Measurements from ENCODE around the gene SORD. TPM values are rescaled to one million over a fixed set of nuclear protein-coding genes. Genes with fewer than 3 reads are reported as not detected.

Gene SORD
- total RNA-seq, 2 donors from 2014 or later: 9.3 to 18.1 TPM

- Histone ChIP-seq H3K4me3 (no peak overlapping the region), H3K27ac (no peak overlapping the region), H3K36me3 (replicated peaks in 1 of 2; ENCODE audit: insufficient read depth in 1 of 2, low read depth in 2 of 2) (no peaks in the 10 kb centered on the region), H3K4me1 (peaks cover 41% of the 10 kb centered on the region), H3K9me3 (no peaks in the 10 kb centered on the region), H3K27me3 (peaks cover 0 to 34% of the 10 kb centered on the region in 2 donors)
- TF ChIP-seq, protein P1, sequence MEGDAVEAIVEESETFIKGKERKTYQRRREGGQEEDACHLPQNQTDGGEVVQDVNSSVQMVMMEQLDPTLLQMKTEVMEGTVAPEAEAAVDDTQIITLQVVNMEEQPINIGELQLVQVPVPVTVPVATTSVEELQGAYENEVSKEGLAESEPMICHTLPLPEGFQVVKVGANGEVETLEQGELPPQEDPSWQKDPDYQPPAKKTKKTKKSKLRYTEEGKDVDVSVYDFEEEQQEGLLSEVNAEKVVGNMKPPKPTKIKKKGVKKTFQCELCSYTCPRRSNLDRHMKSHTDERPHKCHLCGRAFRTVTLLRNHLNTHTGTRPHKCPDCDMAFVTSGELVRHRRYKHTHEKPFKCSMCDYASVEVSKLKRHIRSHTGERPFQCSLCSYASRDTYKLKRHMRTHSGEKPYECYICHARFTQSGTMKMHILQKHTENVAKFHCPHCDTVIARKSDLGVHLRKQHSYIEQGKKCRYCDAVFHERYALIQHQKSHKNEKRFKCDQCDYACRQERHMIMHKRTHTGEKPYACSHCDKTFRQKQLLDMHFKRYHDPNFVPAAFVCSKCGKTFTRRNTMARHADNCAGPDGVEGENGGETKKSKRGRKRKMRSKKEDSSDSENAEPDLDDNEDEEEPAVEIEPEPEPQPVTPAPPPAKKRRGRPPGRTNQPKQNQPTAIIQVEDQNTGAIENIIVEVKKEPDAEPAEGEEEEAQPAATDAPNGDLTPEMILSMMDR (IDR thresholded peaks at IDR 0.05): no peak
- TF ChIP-seq POLR2A (IDR thresholded peaks at IDR 0.05): no peak
- DNase-seq (no peak), ATAC-seq (no peak)
- WGBS, 2 donors: 16 to 28% methylated on average over 30 to 64 of the region's 65 CpGs
- intact Hi-C loops (cut with DNase I): no loop called here
Measured at GRCh38 chr15:45116482-45117307, 93.7 kb downstream of the SORD start.

DNA sequence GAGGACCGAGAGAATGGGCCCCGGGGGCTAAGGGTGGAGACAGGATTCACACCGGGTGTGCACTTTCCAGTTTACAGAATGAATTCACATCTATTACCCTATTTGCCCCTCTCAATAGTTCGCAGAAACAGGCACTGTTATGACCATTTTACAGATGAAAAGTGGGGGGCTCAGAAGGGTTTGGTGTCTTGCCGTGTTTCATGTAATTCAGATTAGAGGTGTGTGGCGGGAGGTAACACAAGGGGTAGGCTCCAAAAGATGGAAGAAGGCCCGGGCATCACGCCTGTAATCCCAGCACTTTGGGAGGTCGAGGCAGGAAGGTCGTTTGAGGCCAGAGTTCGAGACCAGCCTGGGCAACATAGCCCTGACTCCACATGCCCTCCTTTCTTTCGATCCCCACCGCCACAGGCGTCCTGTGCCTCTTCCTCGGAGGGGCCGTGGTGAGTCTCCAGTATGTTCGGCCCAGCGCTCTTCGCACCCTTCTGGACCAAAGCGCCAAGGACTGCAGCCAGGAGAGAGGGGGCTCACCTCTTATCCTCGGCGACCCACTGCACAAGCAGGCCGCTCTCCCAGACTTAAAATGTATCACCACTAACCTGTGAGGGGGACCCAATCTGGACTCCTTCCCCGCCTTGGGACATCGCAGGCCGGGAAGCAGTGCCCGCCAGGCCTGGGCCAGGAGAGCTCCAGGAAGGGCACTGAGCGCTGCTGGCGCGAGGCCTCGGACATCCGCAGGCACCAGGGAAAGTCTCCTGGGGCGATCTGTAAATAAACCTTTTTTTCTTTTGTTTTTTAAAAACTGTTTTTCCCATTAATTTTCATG lies 94.5 kb downstream of the SORD start:
- H3K27me3 ChIP-seq: peaks cover 0 to 26% of the 10 kb centered on the region in 2 donors
- no peaks in the 10 kb centered on the region for H3K9me3 ChIP-seq
- no peak overlapping the region for H3K27ac ChIP-seq
- DNase-seq: no peak
- WGBS, 2 donors: 35 to 37% methylated on average over 27 to 32 of the region's 33 CpGs
- no peaks in the 10 kb centered on the region for H3K36me3 ChIP-seq (replicated peaks in 1 of 2; ENCODE audit: insufficient read depth in 1 of 2, low read depth in 2 of 2)
- TF ChIP-seq, protein P1 (IDR thresholded peaks at IDR 0.05): no peak
- TF ChIP-seq POLR2A (IDR thresholded peaks at IDR 0.05): no peak
- intact Hi-C loops (cut with DNase I): no loop called here
- no peak overlapping the region for H3K4me3 ChIP-seq
- peak; percentile 30 for ATAC-seq
- H3K4me1 ChIP-seq: peaks cover 33% of the 10 kb centered on the region

DNA sequence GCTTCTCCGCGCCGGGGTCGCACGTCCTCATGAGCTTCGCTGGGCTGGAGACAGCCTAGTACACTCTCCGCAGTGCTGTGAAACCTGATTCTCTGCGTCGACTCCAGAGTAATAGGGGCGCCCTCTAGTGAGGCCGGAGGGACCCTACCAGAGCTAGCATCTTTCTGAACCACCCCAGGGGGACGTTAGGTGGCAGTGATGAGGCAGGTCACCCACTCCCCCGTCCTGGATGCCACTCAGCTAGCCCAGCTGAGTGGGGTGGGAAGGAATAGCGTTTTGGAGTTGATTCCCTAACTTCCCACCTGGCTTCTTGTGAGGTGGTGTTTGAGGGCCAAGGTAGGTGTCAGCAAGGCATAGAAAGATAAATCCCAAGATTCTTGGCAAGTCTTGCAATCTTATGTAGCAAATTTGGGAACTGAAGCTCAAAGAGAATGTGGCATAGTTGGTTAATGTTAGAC lies 95.2 kb downstream of the SORD start:
- DNase-seq: peak; percentile 91 to 94 (median 92)
- WGBS, 2 donors: 0 to 1% methylated on average over 12 to 14 of the region's 14 CpGs
- Histone ChIP-seq H3K4me3 (no peak overlapping the region), H3K9me3 (no peaks in the 10 kb centered on the region), H3K4me1 (peaks cover 27% of the 10 kb centered on the region), H3K36me3 (replicated peaks in 1 of 2; ENCODE audit: insufficient read depth in 1 of 2, low read depth in 2 of 2) (no peaks in the 10 kb centered on the region), H3K27ac (no peak overlapping the region), H3K27me3 (peaks cover 0 to 20% of the 10 kb centered on the region in 2 donors)
- intact Hi-C loops (cut with DNase I): no loop called here
- TF ChIP-seq, protein P1 (IDR thresholded peaks at IDR 0.05): peak; percentile 93 to 99 (median 99)
- no peak for TF ChIP-seq POLR2A (IDR thresholded peaks at IDR 0.05)
- ATAC-seq: peak; percentile 98

GRCh38 chr15:45118996-45119395 lies 96.0 kb downstream of the SORD start:
- intact Hi-C loops (cut with DNase I): no loop called here
- ATAC-seq: no peak
- TF ChIP-seq POLR2A (IDR thresholded peaks at IDR 0.05): no peak
- no peaks in the 10 kb centered on the region for H3K36me3 ChIP-seq (replicated peaks in 1 of 2; ENCODE audit: insufficient read depth in 1 of 2, low read depth in 2 of 2)
- DNase-seq: no peak
- WGBS, 2 donors: 83 to 88% methylated on average over 2 to 5 of the region's 5 CpGs
- peaks cover 18% of the 10 kb centered on the region for H3K4me1 ChIP-seq
- no peak overlapping the region for H3K27ac ChIP-seq
- H3K9me3 ChIP-seq: no peaks in the 10 kb centered on the region
- H3K4me3 ChIP-seq: no peak overlapping the region
- H3K27me3 ChIP-seq: peaks cover 0 to 12% of the 10 kb centered on the region in 2 donors

Data from body of pancreas (tissue), 4 donors.